ENCODE data around the gene HAND1. TPM values are rescaled to one million over a fixed set of nuclear protein-coding genes. Genes with fewer than 3 reads are reported as not detected.

Gene HAND1
- total RNA-seq, 4 donors from 2014 or later: not detected

DNA sequence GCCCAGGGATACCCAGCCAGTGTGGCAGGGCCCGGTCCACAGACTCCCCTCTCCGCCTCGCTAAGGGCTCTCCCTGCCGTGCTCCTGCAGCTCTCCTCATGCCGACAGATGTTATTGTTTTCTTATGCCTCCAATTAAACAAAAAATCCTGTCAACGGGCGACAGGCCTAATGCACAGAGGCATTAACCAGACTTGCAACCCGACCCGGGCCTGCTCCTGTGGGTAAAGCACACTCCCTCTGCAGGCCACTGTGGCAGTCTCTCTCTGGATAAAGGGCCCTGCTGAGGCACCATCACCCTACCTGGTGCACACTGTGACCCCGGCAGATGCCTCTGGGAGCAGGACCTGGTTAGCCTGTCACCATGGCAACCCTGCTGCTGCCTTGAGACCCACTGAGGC lies 27.5 kb upstream of the HAND1 start:
- TF ChIP-seq, protein P1, sequence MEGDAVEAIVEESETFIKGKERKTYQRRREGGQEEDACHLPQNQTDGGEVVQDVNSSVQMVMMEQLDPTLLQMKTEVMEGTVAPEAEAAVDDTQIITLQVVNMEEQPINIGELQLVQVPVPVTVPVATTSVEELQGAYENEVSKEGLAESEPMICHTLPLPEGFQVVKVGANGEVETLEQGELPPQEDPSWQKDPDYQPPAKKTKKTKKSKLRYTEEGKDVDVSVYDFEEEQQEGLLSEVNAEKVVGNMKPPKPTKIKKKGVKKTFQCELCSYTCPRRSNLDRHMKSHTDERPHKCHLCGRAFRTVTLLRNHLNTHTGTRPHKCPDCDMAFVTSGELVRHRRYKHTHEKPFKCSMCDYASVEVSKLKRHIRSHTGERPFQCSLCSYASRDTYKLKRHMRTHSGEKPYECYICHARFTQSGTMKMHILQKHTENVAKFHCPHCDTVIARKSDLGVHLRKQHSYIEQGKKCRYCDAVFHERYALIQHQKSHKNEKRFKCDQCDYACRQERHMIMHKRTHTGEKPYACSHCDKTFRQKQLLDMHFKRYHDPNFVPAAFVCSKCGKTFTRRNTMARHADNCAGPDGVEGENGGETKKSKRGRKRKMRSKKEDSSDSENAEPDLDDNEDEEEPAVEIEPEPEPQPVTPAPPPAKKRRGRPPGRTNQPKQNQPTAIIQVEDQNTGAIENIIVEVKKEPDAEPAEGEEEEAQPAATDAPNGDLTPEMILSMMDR (IDR thresholded peaks at IDR 0.05; ENCODE audit: low read depth): no peak

DNA sequence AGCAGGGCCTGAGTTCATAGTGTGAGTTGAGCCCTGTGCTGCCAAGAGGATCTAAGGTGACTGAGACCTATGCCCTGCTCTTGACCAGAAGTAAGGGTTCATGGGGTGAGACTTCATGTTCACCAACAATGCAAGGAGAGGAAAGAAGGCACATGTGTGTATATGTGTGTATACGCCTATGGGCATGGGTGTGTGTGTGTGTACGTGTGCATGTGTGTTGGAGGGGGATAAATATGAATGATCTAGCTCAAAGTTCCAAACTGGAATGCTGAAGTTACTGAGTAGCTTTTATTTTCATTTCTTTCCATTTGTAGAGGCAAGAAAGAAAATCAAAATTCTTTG lies 25.6 kb upstream of the HAND1 start:
- TF ChIP-seq, protein P1 (IDR thresholded peaks at IDR 0.05; ENCODE audit: low read depth): no peak

DNA sequence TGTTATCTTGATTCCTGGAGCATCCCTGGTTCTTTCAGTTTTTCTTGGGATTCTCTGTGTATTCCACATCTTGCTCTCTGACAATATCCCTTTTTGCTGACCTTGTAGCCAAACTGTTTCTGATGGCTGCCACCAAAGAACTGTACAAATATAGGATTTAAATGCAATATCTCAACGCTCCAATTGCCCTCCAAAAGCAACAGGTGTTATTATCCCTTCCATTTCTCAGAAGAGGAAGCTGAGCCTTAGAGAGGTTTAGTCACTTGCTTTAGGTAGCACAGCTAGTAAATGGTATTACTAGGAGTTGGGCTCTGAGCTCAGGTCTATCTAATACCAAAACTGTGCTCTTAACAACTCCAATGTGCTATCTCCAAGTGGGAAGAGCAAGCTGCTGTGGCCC lies 24.2 kb upstream of the HAND1 start:
- TF ChIP-seq, protein P1 (IDR thresholded peaks at IDR 0.05; ENCODE audit: low read depth): no peak

- TF ChIP-seq, protein P1 (IDR thresholded peaks at IDR 0.05; ENCODE audit: low read depth): no peak
These were observed 23.5 kb upstream of the HAND1 start for GRCh38 chr5:154501566-154501965.

DNA sequence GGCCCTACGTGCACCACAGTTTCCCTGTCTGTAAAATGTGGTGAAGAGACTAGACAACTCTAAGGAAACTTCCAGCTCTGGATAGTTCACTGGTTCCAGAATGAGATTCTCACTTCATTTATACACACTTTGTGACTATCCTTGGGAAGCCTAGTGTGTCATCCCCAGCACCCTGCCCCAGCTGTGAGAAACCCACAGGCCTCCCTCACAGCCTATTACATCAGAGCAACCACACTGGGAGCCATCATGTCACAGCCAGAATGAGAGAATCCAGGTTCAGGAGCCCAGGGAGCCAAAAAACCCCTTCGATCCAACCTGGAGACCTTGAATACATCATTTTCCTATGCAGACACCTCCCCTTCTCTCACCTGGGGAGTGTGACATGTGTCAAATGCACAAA lies 21.0 kb upstream of the HAND1 start:
- TF ChIP-seq, protein P1 (IDR thresholded peaks at IDR 0.05; ENCODE audit: low read depth): no peak

DNA sequence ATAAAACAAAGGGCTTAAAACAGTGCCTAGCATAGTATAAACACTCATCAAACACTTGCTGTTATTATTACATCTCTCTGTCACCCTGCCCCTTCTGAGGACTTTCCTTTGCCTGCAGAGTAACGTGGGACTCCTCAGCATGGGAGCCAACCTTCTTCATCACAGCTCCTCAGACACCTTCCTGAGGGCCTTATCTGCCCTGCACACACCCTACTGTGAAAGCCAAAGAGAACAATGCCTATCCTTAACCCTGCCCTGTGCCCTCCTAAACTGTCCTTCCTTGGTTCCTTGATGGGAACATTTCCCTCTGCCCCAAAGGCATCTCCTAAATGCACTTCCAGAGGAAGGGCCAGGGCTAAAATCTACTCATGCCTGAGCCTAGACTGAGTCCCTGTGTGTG lies 20.6 kb upstream of the HAND1 start:
- TF ChIP-seq, protein P1 (IDR thresholded peaks at IDR 0.05; ENCODE audit: low read depth): no peak

GRCh38 chr5:154494036-154494435 lies 16.0 kb upstream of the HAND1 start:
- TF ChIP-seq, protein P1 (IDR thresholded peaks at IDR 0.05; ENCODE audit: low read depth): no peak

GRCh38 chr5:154493274-154493673 lies 15.2 kb upstream of the HAND1 start:
- TF ChIP-seq, protein P1 (IDR thresholded peaks at IDR 0.05; ENCODE audit: low read depth): no peak
